Prostate gland (tissue), 2 donors: ENCODE data around the gene CALML3.

Experiments used
- POLR2A ChIP-seq: fragments of 450-650 bp; IDR thresholded peaks from one replicate; pipeline ENCODE4 v1.6.1; 2016; ENCODE audit warnings: antibody characterized with exemption, mild to moderate bottlenecking
- POLR2AphosphoS5 ChIP-seq: sonication (generic); formaldehyde crosslinking; IDR thresholded peaks from one replicate; pipeline ENCODE4 v1.6.1; 2017; ENCODE audit warnings: antibody characterized with exemption
- TF ChIP-seq, protein P1 (sequence below), 4 experiments: fragments of 200-600 bp in 2 of 4; fragments of 450-650 bp in 2 of 4; sonication (generic) in 2 of 4; IDR thresholded peaks; 1 replicate in 3 of 4; 2 replicates in 1 of 4; pipeline ENCODE4 v1.5.1; 2016 to 2019; ENCODE audit warnings: antibody characterized with exemption in 4 of 4, mild to moderate bottlenecking in 2 of 4, moderate library complexity in 2 of 4

DNA sequence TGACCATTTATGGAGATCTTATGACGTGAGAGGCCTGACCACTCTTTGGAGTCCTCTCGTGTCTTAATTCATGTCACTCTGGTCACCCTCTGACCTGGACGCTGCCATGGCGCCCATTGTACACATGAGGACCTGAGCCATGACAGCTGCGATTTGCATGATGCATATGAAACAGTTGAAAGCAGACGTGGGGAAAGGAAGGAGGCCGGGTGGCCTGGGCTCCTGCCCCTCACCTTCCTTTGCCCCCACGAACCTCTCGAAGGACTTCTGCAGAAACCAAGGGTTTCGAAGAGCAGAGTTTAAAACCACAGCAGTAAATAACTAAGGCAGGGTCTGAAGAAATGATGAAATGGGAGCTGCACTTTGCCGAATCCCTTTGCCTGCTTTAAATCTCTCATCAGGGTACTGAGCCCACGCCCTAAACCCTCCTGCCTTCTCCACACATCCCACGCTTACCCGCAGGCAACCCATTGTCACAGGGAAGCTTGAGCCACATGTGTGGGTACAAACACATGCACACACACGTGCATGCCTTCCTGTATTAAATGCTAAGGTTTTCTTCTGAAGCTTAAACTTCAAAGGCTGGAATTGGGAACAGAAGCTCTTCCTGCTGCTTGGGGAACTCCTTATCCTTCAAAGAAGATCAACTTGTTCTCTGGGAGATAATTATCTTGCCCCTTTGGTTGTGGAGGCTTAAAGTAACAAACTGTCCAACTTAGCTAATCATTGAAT is 11.7 kb upstream of the CALML3 start:
- TF ChIP-seq POLR2AphosphoS5 (peak; percentile 53), POLR2A (no peak)
- TF ChIP-seq, protein P1, sequence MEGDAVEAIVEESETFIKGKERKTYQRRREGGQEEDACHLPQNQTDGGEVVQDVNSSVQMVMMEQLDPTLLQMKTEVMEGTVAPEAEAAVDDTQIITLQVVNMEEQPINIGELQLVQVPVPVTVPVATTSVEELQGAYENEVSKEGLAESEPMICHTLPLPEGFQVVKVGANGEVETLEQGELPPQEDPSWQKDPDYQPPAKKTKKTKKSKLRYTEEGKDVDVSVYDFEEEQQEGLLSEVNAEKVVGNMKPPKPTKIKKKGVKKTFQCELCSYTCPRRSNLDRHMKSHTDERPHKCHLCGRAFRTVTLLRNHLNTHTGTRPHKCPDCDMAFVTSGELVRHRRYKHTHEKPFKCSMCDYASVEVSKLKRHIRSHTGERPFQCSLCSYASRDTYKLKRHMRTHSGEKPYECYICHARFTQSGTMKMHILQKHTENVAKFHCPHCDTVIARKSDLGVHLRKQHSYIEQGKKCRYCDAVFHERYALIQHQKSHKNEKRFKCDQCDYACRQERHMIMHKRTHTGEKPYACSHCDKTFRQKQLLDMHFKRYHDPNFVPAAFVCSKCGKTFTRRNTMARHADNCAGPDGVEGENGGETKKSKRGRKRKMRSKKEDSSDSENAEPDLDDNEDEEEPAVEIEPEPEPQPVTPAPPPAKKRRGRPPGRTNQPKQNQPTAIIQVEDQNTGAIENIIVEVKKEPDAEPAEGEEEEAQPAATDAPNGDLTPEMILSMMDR (IDR thresholded peaks at IDR 0.05) = no peak
